ENCODE data around the gene GNA14. TPM values are rescaled to one million over a fixed set of nuclear protein-coding genes. Genes with fewer than 3 reads are reported as not detected.
"Not testable (repeated sequence)": the region's sequence is repeated elsewhere in the genome, so short reads cannot be mapped to it uniquely, and the experiment has no call there.

The GNA14 gene
- total RNA-seq, 1 donor from 2014 or later = not detected

GRCh38 chr9:77663754-77664153 is 15.6 kb upstream of the GNA14 start:
- Mint-ChIP-seq H3K27me3 (peaks cover 2% of the 10 kb centered on the region), H3K36me3 (ENCODE audit: low read depth) (no peaks in the 10 kb centered on the region), H3K27ac (no peak overlapping the region), H3K9me3 (no peaks in the 10 kb centered on the region), H3K4me3 (no peak overlapping the region), H3K4me1 (no peaks in the 10 kb centered on the region)
- no peak for DNase-seq
- intact Hi-C loops (cut with micrococcal nuclease) = loop anchor here (2.0 to 5.0 kb wide), 2 partner anchors 89 to 177 kb away; no protein-coding TSS in a partner anchor

- Mint-ChIP-seq H3K27me3 (peaks cover 2% of the 10 kb centered on the region), H3K9me3 (no peaks in the 10 kb centered on the region)
These were observed 13.5 kb upstream of the GNA14 start for GRCh38 chr9:77661566-77662085.

GRCh38 chr9:77659926-77660325 is 11.8 kb upstream of the GNA14 start:
- Mint-ChIP-seq H3K9me3 (no peaks in the 10 kb centered on the region), H3K27me3 (no peaks in the 10 kb centered on the region), H3K4me3 (no peak overlapping the region), H3K4me1 (no peaks in the 10 kb centered on the region), H3K27ac (no peak overlapping the region), H3K36me3 (ENCODE audit: low read depth) (no peaks in the 10 kb centered on the region)
- intact Hi-C loops (cut with micrococcal nuclease) = loop anchor here (5.0 kb wide), 1 partner anchor 92 kb away; no protein-coding TSS in a partner anchor
- DNase-seq = no peak

More at GRCh38 chr9:77661566-77662085, 13.5 kb upstream of the GNA14 start:
- intact Hi-C loops (cut with micrococcal nuclease) = loop anchor here (2.0 to 5.0 kb wide), 2 partner anchors 91 to 179 kb away; no protein-coding TSS in a partner anchor
- Mint-ChIP-seq H3K36me3 (ENCODE audit: low read depth) (no peaks in the 10 kb centered on the region), H3K4me1 (no peaks in the 10 kb centered on the region), H3K27ac (no peak overlapping the region), H3K4me3 (no peak overlapping the region)
- DNase-seq = no peak

GRCh38 chr9:77651203-77651602 is 3.1 kb upstream of the GNA14 start:
- Mint-ChIP-seq H3K9me3 (no peaks in the 10 kb centered on the region), H3K27ac (no peak overlapping the region), H3K36me3 (ENCODE audit: low read depth) (no peaks in the 10 kb centered on the region), H3K27me3 (peaks cover 44% of the 10 kb centered on the region), H3K4me1 (peaks cover 5% of the 10 kb centered on the region), H3K4me3 (no peak overlapping the region)
- DNase-seq = no peak
- intact Hi-C loops (cut with micrococcal nuclease) = no loop called here

- intact Hi-C loops (cut with micrococcal nuclease) = no loop called here
- Mint-ChIP-seq H3K9me3 (no peaks in the 10 kb centered on the region), H3K27ac (no peak overlapping the region), H3K36me3 (ENCODE audit: low read depth) (no peaks in the 10 kb centered on the region), H3K27me3 (peaks cover 57% of the 10 kb centered on the region), H3K4me3 (peak overlapping the region; percentile 79), H3K4me1 (peaks cover 5% of the 10 kb centered on the region)
- no peak for DNase-seq
These were observed 1.1 kb upstream of the GNA14 start for GRCh38 chr9:77649109-77649812.

- intact Hi-C loops (cut with micrococcal nuclease) = no loop called here
- Mint-ChIP-seq H3K4me3 (peak overlapping the region; percentile 79), H3K27ac (no peak overlapping the region), H3K9me3 (no peaks in the 10 kb centered on the region), H3K4me1 (peaks cover 5% of the 10 kb centered on the region), H3K36me3 (ENCODE audit: low read depth) (no peaks in the 10 kb centered on the region), H3K27me3 (peaks cover 60% of the 10 kb centered on the region)
- DNase-seq = no peak
These were observed 572 bp downstream of the GNA14 start for GRCh38 chr9:77647267-77648233.

- Mint-ChIP-seq H3K4me3 (no peak overlapping the region), H3K27me3 (peaks cover 59% of the 10 kb centered on the region), H3K27ac (no peak overlapping the region), H3K9me3 (no peaks in the 10 kb centered on the region), H3K4me1 (peaks cover 5% of the 10 kb centered on the region), H3K36me3 (ENCODE audit: low read depth) (no peaks in the 10 kb centered on the region)
- intact Hi-C loops (cut with micrococcal nuclease) = no loop called here
- no peak for DNase-seq
These were observed 4.3 kb downstream of the GNA14 start for GRCh38 chr9:77643871-77644270.

- Mint-ChIP-seq H3K36me3 (ENCODE audit: low read depth) (no peaks in the 10 kb centered on the region), H3K27ac (no peak overlapping the region), H3K9me3 (no peaks in the 10 kb centered on the region), H3K4me3 (no peak overlapping the region), H3K4me1 (no peaks in the 10 kb centered on the region), H3K27me3 (peaks cover 48% of the 10 kb centered on the region)
- intact Hi-C loops (cut with micrococcal nuclease) = no loop called here
- no peak for DNase-seq
These were observed 7.2 kb downstream of the GNA14 start for GRCh38 chr9:77640741-77641580.

GRCh38 chr9:77632652-77633051 is 15.5 kb downstream of the GNA14 start:
- Mint-ChIP-seq H3K27ac (no peak overlapping the region), H3K36me3 (ENCODE audit: low read depth) (no peaks in the 10 kb centered on the region), H3K4me1 (no peaks in the 10 kb centered on the region), H3K4me3 (no peak overlapping the region), H3K9me3 (no peaks in the 10 kb centered on the region), H3K27me3 (peaks cover 13% of the 10 kb centered on the region)
- intact Hi-C loops (cut with micrococcal nuclease) = no loop called here
- no peak for DNase-seq

GRCh38 chr9:77628864-77629263 is 19.3 kb downstream of the GNA14 start:
- DNase-seq; H3K4me3 Mint-ChIP-seq; intact Hi-C loops (cut with micrococcal nuclease); H3K27ac Mint-ChIP-seq; H3K9me3 Mint-ChIP-seq; H3K36me3 Mint-ChIP-seq (ENCODE audit: low read depth); H3K4me1 Mint-ChIP-seq: not testable (repeated sequence)
- peaks cover 10% of the 10 kb centered on the region for H3K27me3 Mint-ChIP-seq

- Mint-ChIP-seq H3K36me3 (ENCODE audit: low read depth) (no peaks in the 10 kb centered on the region), H3K4me1 (no peaks in the 10 kb centered on the region), H3K4me3 (no peak overlapping the region), H3K27ac (no peak overlapping the region), H3K27me3 (peaks cover 5% of the 10 kb centered on the region), H3K9me3 (no peaks in the 10 kb centered on the region)
- DNase-seq = no peak
- intact Hi-C loops (cut with micrococcal nuclease) = no loop called here
These were observed 31.9 kb downstream of the GNA14 start for GRCh38 chr9:77616191-77616590.

GRCh38 chr9:77614645-77615044 is 33.5 kb downstream of the GNA14 start:
- Mint-ChIP-seq H3K4me1 (no peaks in the 10 kb centered on the region), H3K27ac (no peak overlapping the region), H3K27me3 (peaks cover 10% of the 10 kb centered on the region), H3K9me3 (no peaks in the 10 kb centered on the region), H3K36me3 (ENCODE audit: low read depth) (no peaks in the 10 kb centered on the region), H3K4me3 (no peak overlapping the region)
- intact Hi-C loops (cut with micrococcal nuclease) = no loop called here
- DNase-seq = no peak

GRCh38 chr9:77606526-77606925 is 41.6 kb downstream of the GNA14 start:
- intact Hi-C loops (cut with micrococcal nuclease) = no loop called here
- H3K4me3 Mint-ChIP-seq = no peak overlapping the region
- H3K27ac Mint-ChIP-seq = no peak overlapping the region
- H3K4me1 Mint-ChIP-seq = no peaks in the 10 kb centered on the region
- DNase-seq = no peak
- no peaks in the 10 kb centered on the region for H3K36me3 Mint-ChIP-seq (ENCODE audit: low read depth)
- H3K9me3 Mint-ChIP-seq = no peaks in the 10 kb centered on the region
- H3K27me3 Mint-ChIP-seq = peaks cover 13% of the 10 kb centered on the region

Measured in activated CD4-positive, alpha-beta T cell treated with anti-CD3 and anti-CD28 coated beads, Interleukin-2, amount 10 ng/mL, durations not matched to agents 24 days and 14 days (primary cell).